ENCODE measurements around the gene GSC. TPM values are rescaled to one million over a fixed set of nuclear protein-coding genes. Genes with fewer than 3 reads are reported as not detected.

Gene GSC
- total and polyA plus RNA-seq, 2 experiments from 2014 or later: 0.27 to 0.97 TPM

- ATAC-seq (no peak), DNase-seq (ENCODE audit: low spot score) (no peak)
- no peaks in the 10 kb centered on the region for H3F3A ChIP-seq (replicated peaks; ENCODE audit: low read depth)
- no peaks in the 10 kb centered on the region for H3K4me1 ChIP-seq (ENCODE audit: insufficient read depth)
- no peaks in the 10 kb centered on the region for H3K79me2 ChIP-seq (replicated peaks; ENCODE audit: insufficient read depth)
- no peak overlapping the region for H3K27ac Mint-ChIP-seq
- no peaks in the 10 kb centered on the region for H3K4me1 Mint-ChIP-seq
- no peaks in the 10 kb centered on the region; the same call in 2 of the 3 replicates for H3K9me3 Mint-ChIP-seq
- H2AFZ ChIP-seq: 0 out of 2 replicates have a peak overlapping the region, but pooled peaks have one; percentile 5
- no peaks in the 10 kb centered on the region for H3K9me2 ChIP-seq (ENCODE audit: insufficient read depth)
- no peaks in the 10 kb centered on the region for H4K20me1 ChIP-seq (replicated peaks; ENCODE audit: insufficient read depth)
- no peaks in the 10 kb centered on the region for H3K27me3 ChIP-seq (ENCODE audit: insufficient read depth)
- H3K27ac ChIP-seq (ENCODE audit: low read depth): no peak overlapping the region
- TF ChIP-seq EZH2 (IDR thresholded peaks at IDR 0.05; ENCODE audit: low read depth, unreplicated experiment) (no peak), ZNF114 (CRISPR knock-in tag; IDR thresholded peaks at IDR 0.05) (no peak), ZNF331 (CRISPR knock-in tag; IDR thresholded peaks at IDR 0.05; ENCODE audit: low read depth) (no peak), ETS1 (IDR thresholded peaks at IDR 0.05) (no peak)
- H3K36me3 Mint-ChIP-seq (ENCODE audit: low read depth): no peaks in the 10 kb centered on the region
- H3K4me3 ChIP-seq: no peak overlapping the region
- no peak overlapping the region for H3K4me2 ChIP-seq
- H3K4me3 Mint-ChIP-seq: no peak overlapping the region
- no peaks in the 10 kb centered on the region for H3K27me3 Mint-ChIP-seq (ENCODE audit: insufficient read depth, low read depth, poor library complexity)
- H3K36me3 ChIP-seq (ENCODE audit: insufficient read depth): no peaks in the 10 kb centered on the region
Observed at GRCh38 chr14:94724993-94725392, 44.9 kb downstream of the GSC start.

GRCh38 chr14:94722397-94722796 is 47.5 kb downstream of the GSC start:
- Histone ChIP-seq H3K27ac (ENCODE audit: low read depth) (no peak overlapping the region), H3K9me2 (ENCODE audit: insufficient read depth) (no peaks in the 10 kb centered on the region), H3K4me3 (no peak overlapping the region), H3F3A (replicated peaks; ENCODE audit: low read depth) (no peaks in the 10 kb centered on the region), H3K79me2 (replicated peaks; ENCODE audit: insufficient read depth) (no peaks in the 10 kb centered on the region), H2AFZ (no peak overlapping the region), H4K20me1 (replicated peaks; ENCODE audit: insufficient read depth) (no peaks in the 10 kb centered on the region), H3K4me2 (no peak overlapping the region), H3K36me3 (ENCODE audit: insufficient read depth) (no peaks in the 10 kb centered on the region), H3K27me3 (ENCODE audit: insufficient read depth) (no peaks in the 10 kb centered on the region), H3K4me1 (ENCODE audit: insufficient read depth) (no peaks in the 10 kb centered on the region)
- DNase-seq (ENCODE audit: low spot score) (no peak), ATAC-seq (peak; percentile 52; the same call in 2 of the 3 replicates)
- H3K4me3 Mint-ChIP-seq: no peak overlapping the region
- H3K27ac Mint-ChIP-seq: no peak overlapping the region
- H3K4me1 Mint-ChIP-seq: no peaks in the 10 kb centered on the region
- no peaks in the 10 kb centered on the region for H3K36me3 Mint-ChIP-seq (ENCODE audit: low read depth)
- no peaks in the 10 kb centered on the region for H3K27me3 Mint-ChIP-seq (ENCODE audit: insufficient read depth, low read depth, poor library complexity)
- no peaks in the 10 kb centered on the region; the same call in 2 of the 3 replicates for H3K9me3 Mint-ChIP-seq
- TF ChIP-seq ZNF331 (CRISPR knock-in tag; IDR thresholded peaks at IDR 0.05; ENCODE audit: low read depth) (no peak), NANOG (IDR thresholded peaks at IDR 0.05; ENCODE audit: borderline replicate concordance) (no peak)

Other genes starting within 250 kb of the GSC start
- not detected in 2 replicates for gene SERPINA4, start 208.7 kb downstream of the GSC start, total RNA-seq (2014; rRNA removed; shearing (Covaris generic))
- not detected in 2 replicates for gene SERPINA4, start 208.7 kb downstream of the GSC start, polyA plus RNA-seq (2016; fragmentation: Nextera tagmentation; extraction: Ambion mirVana)
- 0.90 and 1.3 TPM in 2 replicates for gene SERPINA5, start 188.7 kb downstream of the GSC start, total RNA-seq (2014; rRNA removed; shearing (Covaris generic))
- 0.12 and 0.81 TPM in 2 replicates for gene SERPINA5, start 188.7 kb downstream of the GSC start, polyA plus RNA-seq (2016; fragmentation: Nextera tagmentation; extraction: Ambion mirVana)
- not detected in 2 replicates for gene SERPINA3, start 157.7 kb downstream of the GSC start, total RNA-seq (2014; rRNA removed; shearing (Covaris generic))
- not detected in 2 replicates for gene SERPINA3, start 157.7 kb downstream of the GSC start, polyA plus RNA-seq (2016; fragmentation: Nextera tagmentation; extraction: Ambion mirVana)